DOHH2 (cell line): ENCODE measurements around the gene ZNF24.

Experiments
- EZH2phosphoT487 ChIP-seq: fragments of 200-600 bp; sonication (generic); IDR thresholded peaks from 2 replicates; pipeline ENCODE4 v1.6.1; 2017; ENCODE audit warnings: borderline replicate concordance, mild to moderate bottlenecking, antibody characterized with exemption, low read length, moderate library complexity, mixed read lengths
- TF ChIP-seq, protein P1 (sequence below): fragments of 200-600 bp; sonication (generic); IDR thresholded peaks from one replicate; pipeline ENCODE4 v1.5.1; 2014; ENCODE audit warnings: antibody characterized with exemption, mild to moderate bottlenecking, low read depth, low read length; ENCODE audit not compliant: poor library complexity, severe bottlenecking

DNA sequence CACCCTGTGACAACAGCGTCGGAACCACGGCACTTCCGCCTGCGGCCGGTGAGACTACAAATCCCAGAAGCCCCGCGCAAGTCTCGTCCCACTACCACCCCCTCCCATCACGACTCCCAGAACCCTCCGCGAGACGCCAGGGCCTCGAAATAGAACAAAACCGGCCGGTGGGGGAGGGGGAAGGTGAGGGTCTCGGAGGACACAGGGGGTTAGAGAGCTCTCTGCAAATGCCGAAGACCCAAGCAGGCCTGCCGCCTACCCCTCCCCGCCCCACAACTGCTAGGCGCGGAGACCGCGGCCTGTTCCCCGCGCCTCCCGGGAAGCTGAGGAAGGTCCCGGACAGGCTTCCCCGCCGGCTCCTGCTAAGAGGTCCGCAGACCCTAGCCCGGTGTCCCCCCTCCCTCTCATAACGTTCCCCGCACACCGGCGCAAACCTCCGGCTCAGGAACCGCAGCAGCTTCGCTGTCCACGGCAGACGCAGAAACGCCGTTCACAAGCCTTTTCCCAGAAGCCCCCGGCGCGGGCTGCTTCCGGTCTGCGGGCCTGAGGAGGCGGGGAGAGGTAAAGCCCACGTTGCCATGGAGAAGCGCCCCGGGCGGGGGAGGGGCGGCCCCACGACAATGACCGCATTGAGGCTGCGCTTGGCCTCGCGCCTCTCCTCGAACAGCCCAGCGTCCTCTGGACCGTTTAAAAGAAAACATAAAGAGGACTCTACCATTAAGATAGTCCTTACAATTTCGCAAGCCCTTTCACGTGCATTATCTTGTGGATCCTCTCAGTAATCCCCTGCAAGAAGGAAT is at the start of gene ZNF24:
- TF ChIP-seq, protein P1, sequence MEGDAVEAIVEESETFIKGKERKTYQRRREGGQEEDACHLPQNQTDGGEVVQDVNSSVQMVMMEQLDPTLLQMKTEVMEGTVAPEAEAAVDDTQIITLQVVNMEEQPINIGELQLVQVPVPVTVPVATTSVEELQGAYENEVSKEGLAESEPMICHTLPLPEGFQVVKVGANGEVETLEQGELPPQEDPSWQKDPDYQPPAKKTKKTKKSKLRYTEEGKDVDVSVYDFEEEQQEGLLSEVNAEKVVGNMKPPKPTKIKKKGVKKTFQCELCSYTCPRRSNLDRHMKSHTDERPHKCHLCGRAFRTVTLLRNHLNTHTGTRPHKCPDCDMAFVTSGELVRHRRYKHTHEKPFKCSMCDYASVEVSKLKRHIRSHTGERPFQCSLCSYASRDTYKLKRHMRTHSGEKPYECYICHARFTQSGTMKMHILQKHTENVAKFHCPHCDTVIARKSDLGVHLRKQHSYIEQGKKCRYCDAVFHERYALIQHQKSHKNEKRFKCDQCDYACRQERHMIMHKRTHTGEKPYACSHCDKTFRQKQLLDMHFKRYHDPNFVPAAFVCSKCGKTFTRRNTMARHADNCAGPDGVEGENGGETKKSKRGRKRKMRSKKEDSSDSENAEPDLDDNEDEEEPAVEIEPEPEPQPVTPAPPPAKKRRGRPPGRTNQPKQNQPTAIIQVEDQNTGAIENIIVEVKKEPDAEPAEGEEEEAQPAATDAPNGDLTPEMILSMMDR, result no peak
- TF ChIP-seq EZH2phosphoT487, result no peak
